Muscle of back (tissue), 13 donors: ENCODE data around the gene JAG2. TPM values are rescaled to one million over a fixed set of nuclear protein-coding genes. Genes with fewer than 3 reads are reported as not detected.
A peak's percentile ranks its signal among the peaks of the same experiment; 100 is the strongest.

Experiments used
- DNase-seq, 3 donors: peaks; one replicate each; pipeline versions ENCODE4 v3.0.0 to v3.0.0-alpha.2; 2013
- long read RNA-seq, 9 donors: transcript quantifications; one replicate each; lab custom pipeline, GENCODE V29; 2026
- polyA plus RNA-seq, 10 donors: library from polyadenylated mRNA; unstranded; fragments of 120-200 nt; gene quantifications; one replicate each; pipeline ENCODE4 v1.2.1, GENCODE V29; 2013; ENCODE audit not compliant: insufficient read length in 10 of 10

Gene JAG2
- 10 to 100 TPM; 21.8 to 51.2 (median 35.0) TPM for polyA plus RNA-seq
- long read RNA-seq, donor 1, full-length matches to known transcripts: 1 of 1 reads
- long read RNA-seq, donor 1, partial matches to known transcripts: 0 of 1 reads
- long read RNA-seq, donor 1, other reads (novel, unspliced or antisense): 0 of 1 reads
- long read RNA-seq, donor 2, partial matches to known transcripts: 7 of 7 reads
- long read RNA-seq, donor 2, other reads (novel, unspliced or antisense): 0 of 7 reads
- long read RNA-seq, donor 3: 0 reads
- long read RNA-seq, donor 4, full-length matches to known transcripts: 1 of 11 reads
- long read RNA-seq, donor 4, partial matches to known transcripts: 10 of 11 reads
- long read RNA-seq, donor 4, other reads (novel, unspliced or antisense): 0 of 11 reads
- long read RNA-seq, donor 5: 0 reads
- long read RNA-seq, donor 6: 0 reads
- long read RNA-seq, donor 7, full-length matches to known transcripts: 1 of 7 reads
- long read RNA-seq, donor 7, partial matches to known transcripts: 6 of 7 reads
- long read RNA-seq, donor 7, other reads (novel, unspliced or antisense): 0 of 7 reads
- long read RNA-seq, donor 8: 0 reads
- long read RNA-seq, donor 9, full-length matches to known transcripts: 2 of 2 reads
- long read RNA-seq, donor 9, partial matches to known transcripts: 0 of 2 reads
- long read RNA-seq, donor 9, other reads (novel, unspliced or antisense): 0 of 2 reads

DNA sequence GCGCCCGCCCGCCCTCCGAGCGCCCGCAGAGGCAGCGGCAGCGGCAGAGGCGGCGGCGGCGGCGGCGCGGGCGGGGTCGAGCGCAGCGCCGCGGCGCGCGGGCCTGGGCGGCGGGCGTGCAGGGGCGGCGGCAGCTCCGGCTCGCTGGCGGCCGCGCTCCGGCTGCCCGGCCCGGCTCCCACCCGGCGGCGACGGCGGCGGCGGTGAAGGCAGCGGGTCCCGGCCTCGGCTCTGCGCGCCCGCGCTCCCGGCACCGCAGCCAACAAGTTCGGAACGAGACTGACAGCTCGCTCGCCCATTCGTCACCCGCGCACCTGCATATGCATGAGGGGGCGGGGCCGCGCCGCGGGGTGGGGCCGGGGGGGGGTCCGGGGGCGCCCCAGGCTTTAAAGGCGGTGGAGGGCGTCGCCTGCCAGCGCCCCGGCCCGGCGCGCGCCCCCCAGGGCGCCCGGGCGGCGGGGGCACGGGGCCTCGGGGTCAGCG lies at the start of gene JAG2:
JAG2 (minus strand) TSS at position 281 of the 483 bp plus-strand sequence. CDS start 356 bp downstream, outside the sequence.
- no peak for DNase-seq

DNA sequence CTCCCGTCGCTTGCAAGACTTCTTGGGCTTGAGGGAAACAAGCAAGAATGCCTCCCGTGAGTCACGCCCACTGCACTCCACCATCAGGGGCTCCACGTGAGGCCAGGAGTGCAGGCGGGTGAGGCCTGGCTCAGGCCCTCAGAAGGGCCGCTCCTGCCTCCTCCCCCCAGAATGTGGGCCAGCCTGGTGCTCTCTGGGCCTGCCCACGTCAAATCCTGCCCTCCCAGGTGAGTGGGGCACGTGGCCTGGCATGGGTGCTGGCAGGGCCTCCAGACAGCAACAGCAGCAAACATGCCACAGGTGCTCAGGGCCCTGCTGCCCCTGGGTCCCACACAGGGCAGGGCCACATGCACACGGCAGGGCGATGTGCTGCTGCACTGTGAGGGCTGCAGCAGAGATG lies 49.2 kb upstream of the JAG2 start:
- no peak for DNase-seq

DNA sequence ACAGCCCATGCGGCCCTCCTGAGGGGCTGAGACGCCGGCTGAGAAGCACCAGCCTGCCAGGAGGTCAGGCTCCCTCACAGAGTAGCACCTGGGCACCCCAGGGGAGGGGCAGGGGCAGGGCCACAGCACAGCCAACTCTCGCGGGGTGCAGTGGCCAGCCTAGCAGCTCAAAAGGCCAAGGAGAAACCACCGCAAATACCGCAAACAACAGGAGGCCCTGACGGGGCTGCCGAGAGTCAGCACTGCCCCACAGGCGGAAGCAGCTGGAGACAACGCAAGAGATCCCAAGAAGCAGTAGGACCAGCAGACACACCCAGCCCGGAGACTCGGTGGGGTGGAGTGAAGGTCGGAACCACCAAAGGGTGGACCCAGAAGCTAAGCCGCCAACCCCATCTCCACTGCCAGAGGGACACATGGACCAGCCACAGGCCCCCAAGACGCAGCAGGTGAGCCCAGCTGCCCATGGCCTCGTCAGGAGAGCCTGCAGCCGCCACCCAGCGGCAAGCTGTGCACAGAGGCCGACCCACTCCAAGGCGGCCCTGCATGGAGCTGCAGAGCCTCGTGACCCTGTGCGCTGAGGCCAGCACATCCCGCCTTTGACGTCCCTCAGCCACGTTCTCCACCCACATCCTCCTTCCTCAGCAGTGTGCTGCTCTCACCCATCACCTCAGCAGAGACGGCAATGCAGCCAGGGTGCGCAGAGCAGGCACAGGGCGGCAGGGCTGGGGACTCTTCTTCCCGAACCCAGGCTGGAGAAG lies 48.1 kb upstream of the JAG2 start:
- no peak for DNase-seq

DNA sequence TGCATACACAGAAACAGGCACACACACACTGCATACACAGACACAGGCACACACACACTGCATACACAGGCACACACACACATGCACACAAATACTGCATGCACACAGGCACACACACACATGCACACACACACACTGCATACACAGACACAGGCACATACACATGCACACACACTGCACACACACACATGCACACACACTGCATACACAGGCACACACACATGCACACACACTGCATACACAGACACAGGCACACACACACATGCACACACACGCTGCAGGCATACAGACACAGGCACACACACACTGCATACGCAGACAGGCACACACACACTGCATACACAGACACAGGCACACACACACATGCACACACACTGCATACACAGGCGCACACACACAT lies 47.0 kb upstream of the JAG2 start:
- DNase-seq: no peak

DNA sequence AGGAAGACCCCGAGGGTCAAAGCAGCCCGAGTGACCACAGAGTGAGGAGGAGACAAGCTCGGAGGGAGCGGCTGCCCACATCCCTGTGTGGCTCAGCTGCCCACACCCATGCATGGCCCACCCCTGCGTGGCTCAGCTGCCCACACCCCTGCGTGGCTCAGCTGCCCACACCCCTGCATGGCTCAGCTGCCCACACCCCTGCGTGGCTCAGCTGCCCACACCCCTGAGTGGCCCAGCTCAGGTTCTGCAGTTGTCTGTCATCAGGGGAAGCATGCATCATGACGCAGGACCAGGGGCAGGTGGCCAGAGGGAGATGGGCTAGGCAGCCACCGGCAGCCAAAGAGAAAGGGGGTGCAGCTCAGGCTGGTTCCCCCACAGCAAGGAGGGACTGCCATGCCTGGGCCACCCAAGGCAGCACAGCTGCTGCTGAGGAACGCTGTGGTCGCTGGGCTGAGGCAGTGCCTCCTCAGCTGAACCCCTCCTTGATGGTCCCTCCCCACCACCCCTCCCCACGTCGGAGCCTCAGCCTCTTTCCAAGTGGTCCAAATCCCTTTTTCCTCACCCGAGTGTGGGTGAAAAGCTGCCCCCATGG lies 45.8 kb upstream of the JAG2 start:
- DNase-seq: no peak

DNA sequence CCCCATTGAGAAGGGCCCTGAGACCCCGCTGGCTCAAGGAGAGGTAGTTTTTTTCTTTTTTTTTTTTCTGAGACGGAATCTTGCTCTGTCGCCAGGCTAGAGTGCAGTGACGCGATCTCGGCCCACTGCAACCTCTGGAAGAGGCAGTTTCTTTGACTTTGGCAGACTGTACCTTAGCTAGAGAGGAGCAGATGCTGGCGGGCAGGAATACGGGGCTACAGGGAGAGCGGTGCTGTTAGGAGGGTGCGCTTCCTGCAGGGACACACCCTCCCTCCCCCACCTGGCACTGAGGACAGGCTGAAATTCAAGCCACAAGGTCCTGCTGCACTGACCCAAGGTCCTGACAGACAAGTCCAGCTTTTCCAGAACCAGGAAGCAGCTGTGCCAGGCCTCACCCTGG lies 44.8 kb upstream of the JAG2 start:
- DNase-seq: peak in 1 of 3 donors; percentile 67

DNA sequence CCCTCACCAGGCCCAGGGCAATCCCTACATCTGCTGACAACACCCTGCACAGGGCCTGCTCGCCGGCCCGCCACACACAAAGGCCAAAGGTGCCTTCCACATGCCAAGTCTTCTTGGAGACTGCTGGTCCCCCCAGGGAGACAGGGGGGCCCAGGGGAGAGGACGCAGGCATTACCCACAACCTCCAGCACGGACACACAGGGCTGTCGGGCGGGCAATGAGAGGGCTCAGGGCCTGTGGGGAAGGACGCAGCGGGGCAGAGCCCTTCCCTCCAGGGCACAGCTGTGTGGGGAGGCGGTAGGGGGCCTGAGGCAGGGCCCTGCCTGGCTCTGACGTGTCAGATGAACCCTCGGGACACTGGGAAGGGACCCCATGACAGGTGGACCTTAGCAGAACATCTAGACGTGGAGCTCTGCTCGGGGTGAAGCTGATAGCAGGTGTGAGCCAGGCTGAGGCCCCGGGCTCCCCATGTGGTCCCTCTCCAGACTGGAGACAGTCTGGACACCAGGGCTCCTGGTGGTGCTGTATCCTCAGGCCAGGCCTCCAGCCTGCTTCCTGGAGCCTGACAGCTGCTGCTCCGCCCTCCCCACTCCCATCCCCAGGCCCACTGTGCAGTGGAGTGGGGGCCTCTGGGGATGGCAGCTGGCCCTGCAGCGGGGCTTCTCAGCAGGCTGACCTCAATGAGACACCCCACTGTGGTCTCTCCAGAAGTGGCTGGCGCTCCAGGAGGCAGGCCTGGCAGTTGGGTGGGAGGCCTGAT lies 44.1 kb upstream of the JAG2 start:
- DNase-seq: no peak

DNA sequence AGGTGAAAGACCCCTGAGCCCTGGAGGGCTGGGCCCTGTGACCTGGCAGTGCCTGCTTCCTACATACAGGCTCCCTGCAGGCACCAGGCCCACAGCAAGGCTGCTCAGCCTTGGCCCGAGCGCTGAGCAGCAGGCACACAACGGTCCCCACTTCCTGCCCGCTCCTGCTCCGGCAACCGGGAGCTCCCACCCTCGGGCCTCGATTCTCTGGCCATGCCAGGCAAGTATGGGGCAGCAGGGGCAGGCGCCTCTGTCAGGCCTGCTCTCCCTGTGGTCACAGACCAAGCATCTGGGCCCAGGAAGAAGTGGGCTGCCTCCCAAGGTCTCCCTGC lies 43.1 kb upstream of the JAG2 start:
- no peak for DNase-seq

DNA sequence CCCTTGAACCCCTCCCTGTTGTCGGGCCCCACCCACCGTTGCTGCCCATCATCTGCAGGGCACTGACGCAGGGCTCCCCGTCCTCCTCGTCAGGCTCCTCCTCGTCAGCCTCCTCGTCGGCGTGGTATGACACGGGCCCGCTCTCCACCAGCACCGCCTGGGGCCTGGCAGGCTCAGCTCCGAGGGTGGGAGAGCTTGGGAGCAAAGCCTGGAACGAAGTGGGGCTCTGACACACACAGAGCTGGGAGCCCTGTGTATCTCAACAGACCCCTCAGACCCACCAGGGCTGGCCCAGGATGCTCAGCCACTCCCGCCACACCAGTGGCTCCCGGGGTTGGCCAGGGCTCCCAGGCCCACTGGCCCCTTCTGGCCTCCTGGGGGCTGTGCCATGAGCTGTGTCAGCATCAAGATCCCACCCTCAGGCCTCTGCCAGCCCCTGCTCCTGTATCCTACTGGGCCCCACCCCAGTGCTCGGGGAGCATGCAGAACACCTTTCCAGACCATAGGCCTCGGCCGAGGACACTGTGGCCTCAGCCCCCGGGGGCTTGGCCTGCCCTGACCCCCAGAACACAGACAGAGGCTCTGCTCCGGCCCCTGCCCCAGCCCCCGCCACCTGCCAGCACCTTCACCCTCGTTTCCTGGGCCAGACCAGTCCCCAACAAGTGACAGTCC lies 42.6 kb upstream of the JAG2 start:
- no peak for DNase-seq

DNA sequence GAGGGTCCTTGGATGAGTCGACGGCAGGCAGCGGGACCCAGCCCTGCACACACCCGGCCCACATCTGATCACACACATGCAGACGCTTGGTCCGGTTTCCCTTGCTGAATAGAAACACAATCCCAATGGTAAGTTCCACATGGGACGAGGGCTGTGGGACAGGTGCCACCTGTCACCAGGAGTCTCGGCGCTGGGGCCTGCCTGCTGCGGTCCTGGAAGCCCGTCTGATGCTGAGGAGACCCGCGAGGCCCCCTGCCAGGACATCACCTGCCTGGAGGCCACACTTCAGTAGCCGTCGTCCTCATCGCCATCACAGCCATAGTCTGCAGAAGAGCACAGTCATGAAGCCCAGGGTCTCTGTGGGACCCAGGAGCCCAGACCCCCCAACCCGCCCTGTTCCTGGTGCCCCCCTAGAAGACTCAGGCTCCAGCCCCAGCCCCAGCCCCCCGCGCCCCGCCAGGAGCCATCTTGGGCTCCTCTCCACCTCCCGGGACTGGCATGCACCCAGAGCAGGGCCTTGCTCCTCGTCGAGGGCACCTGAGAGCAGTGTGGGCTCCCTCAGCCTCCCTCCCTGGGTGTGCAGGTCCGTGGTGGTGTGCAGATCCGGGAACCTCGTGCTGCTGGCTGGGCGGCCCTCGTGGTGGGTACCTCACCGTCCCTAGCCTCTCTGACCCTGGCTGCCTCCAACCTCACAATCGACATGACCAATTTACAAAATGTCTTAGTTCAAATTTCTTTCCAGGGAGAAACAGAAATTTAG lies 41.9 kb upstream of the JAG2 start:
- no peak for DNase-seq

DNA sequence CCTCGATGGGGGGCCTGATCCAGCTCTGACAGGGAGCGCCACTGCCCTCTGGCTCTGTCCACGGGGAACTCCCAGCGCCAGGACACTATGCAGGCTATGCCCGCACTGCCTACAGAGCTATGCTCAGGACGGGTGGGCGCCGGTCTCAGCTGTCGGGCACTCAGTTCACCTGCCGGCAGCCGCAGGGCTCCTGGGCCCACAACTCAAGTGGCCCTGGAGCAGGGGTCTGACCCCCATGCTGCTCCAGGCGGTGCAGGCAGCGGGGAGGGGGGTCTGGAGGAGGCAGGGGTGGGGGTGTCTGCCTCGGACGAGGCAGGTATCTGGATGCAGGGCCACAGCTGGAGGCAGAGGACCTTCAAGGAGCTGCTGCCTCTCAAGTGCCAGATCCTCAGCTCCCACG lies 41.1 kb upstream of the JAG2 start:
- no peak for DNase-seq

DNA sequence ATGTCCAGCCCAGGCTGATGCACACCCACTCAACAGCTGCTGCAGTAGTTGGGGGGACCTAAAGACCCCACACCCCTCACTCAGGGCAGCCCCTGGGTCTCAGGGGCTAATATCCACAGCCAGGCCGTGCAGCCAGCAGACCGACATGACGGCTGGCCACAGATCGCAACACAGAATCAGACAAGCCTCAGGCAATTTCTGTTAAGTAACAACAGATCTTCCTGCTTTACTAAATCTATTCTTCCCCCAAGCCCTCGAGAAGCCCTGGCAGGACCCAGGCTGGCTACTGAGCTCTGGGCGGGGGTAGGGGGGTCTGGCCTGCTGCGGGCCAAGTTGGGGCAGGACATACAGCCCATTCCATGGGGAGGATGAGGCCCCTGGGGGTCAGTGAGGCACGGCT lies 40.5 kb upstream of the JAG2 start:
- DNase-seq: no peak

DNA sequence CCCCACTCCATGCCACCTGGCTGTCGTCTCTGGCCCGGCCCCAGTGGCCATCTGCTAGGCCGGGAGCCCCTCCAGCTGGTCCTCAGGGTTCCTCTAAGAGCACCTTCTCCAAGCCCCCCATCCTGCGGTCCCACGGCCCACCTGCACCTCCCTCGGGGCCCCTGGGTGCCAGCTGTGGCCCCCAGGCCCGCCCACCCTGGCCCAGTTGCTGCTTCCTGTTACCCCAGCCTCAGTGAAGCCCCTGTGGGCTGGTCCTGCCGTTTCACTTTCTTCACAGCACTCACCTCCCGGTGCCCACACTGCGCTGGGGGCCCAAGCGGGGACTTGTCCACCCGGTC lies 40.1 kb upstream of the JAG2 start:
- no peak for DNase-seq

DNA sequence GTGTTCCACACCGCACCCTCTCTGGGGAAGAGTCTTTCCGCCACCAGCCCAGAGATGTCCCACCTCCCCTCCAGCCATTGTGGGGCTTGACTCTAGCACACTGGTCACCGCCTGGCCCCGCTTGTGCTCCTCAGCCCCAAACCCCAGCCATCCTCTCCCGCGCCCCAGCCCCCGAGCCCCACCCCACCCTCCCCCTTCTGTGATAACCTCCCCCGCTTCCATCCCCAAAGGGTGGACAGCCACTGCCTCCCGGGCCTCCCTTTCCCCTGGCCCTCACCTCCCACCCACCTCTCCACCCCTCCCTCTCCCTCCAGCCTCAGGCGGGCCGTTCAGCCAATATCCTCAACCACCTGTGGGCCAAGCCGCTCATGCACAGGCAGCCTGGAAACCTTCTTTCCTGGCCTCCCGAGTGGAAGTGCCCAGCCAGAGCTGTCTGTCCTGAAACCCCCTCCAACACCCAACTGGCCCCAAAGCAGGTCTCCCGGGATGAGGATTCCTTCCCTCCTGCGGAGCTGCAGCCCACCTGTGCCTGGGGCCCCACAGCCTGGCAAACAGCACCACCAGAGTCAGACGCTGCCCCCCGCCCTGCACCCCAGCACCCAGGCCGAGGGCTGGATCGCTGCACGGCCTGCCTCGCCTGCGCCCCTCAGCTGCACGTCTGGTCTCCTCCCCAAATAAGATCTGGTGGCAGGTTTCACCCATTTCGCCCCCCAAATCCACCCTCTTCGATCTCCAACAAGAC lies 39.6 kb upstream of the JAG2 start:
- no peak for DNase-seq

DNA sequence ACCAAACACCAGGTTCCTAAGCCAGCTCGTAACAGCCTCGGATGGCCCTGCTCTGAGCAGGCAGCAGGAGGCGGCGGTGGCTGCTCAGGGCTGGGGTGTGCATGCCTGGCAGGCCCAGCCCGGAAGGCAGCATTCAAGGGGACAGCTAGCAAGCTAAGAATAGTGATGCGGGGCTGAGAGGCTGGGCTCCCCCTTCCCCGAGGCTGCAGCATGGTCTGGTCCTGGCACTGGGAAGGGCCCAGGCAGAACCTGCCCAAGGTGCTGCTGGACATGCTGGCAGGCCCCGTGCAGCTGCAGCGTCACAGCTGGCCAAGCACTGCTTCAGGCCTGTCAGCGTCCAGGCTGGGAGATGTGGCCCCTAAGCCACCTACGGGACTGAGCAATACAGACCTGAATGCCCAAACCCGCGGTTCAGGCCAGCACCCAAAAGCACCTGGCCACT lies 38.9 kb upstream of the JAG2 start:
- DNase-seq: no peak

DNA sequence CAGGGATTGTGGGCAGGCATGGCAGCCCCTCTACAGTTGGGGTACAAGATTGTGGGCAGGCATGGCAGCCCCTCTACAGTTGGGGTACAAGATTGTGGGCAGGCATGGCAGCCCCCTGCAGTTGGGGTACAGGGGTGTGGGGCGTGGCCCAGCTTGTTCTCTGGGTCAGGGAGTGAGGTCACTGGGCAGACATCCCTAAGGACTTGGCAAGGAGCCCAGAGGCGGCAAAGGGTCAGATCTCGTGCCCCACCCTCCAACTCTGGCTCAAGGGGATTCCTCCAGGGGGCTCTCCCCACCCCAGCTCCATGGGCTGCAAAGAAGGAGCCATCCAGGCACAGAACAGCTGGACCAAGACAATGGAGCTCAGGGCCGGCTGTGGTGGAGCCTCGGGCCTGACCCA lies 38.3 kb upstream of the JAG2 start:
- no peak for DNase-seq

DNA sequence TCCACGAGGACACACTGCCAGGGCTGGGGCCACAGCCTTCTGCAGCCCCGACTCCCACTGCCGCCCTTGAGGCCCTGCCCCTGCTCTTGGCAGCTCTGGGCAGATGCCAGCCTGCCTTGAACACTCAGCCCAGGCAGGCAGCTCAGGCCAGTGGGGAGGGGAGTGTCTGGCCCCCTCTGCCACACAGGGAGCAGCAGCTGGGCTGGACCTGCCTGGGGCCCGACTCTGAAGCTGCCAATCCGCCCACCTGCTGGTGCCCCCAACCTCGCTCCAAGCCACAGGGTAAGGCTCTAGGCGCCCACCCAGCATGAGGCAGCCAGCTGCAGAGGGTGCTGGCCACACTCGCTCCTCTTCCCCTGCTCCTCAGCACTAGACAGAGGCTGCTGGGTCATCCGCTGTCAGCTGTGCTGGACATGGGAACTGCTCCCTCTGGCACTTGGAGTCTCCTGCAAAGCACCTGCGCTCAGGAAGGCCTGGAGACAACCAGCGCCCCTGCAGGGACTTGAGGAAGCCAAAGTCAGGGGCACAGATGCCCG lies 37.2 kb upstream of the JAG2 start:
- DNase-seq: peak in 1 of 3 donors; percentile 59

DNA sequence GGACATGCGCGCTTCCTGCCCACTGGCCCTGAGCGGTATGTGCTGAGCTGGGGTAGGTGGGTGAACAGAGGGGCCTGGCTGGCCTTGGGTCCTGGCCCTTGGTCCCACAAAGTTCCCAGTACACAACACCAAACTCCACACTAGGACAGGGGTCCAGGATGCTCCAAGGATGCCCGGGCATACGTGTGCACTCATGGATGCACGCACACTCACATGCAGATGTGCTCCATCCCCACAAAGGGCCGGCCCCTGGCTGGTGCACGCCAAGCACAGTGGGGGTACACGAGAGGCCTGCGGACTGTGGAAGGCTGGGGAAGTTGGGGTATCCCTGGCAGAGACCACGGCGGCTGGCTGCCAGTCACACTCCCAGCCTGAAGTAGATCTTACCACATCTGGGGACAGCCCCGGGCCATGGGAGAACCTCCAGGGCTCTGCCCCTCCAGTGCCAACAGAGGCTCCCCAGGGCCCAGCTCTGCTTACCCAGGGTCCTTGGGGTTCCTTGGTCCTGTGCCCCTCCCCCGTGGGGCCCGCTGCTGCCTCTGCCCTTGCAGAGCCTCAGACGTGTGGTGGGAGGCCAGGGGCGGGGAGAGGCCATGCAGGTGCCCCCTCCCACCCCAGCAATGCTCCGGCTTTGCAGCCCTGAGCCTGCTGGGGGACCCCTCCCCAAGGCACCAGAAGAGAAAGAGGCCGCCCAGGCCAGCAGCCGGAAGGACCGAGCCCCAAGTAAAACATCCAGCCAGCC lies 36.5 kb upstream of the JAG2 start:
- peak in 1 of 3 donors; percentile 37 for DNase-seq
